IMR-90 (cell line): ENCODE measurements around the gene OR51S1. TPM values are rescaled to one million over a fixed set of nuclear protein-coding genes. Genes with fewer than 3 reads are reported as not detected.

Experiments used
- ATAC-seq: fragments of 200-7000 bp; cut with Tn5 transposase; 2 replicates; pipeline ENCODE4 v1.9.1; 2020; ENCODE audit warnings: low read depth, mild to moderate bottlenecking, moderate library complexity
- BruUV-seq: library from RNA; stranded (reverse); fragments of 400-500 nt; replicated peaks from 2 replicates; lab custom pipeline; 2021; lab: Mats Ljungman, UMichigan
- CTCF ChIA-PET: fragments of 300-600 bp; formaldehyde crosslinking; extraction: SDS; loops from one replicate; lab custom pipeline; 2021; ENCODE audit warnings: antibody characterized with exemption; lab: Yijun Ruan, JAX
- POLR2A ChIA-PET: fragments of 300-600 bp; sonication (Branson Sonifier 250); formaldehyde crosslinking; loops from one replicate; lab custom pipeline; 2022; ENCODE audit warnings: antibody characterized with exemption; ENCODE audit not compliant: unreplicated experiment; lab: Charles Lee
- DNase-seq: peaks from one replicate; pipeline ENCODE4 v3.0.0; 2013
- H2AFZ ChIP-seq: replicated peaks from 2 replicates; pipeline ENCODE3; 2013; ENCODE audit warnings: low read length, mild to moderate bottlenecking; ENCODE audit not compliant: poor library complexity
- H2AK5ac ChIP-seq: 2 replicates; pipeline ENCODE4 v1.6.1; 2013; ENCODE audit warnings: low read depth, low read length, inconsistent platforms
- H2AK9ac ChIP-seq: replicated peaks from 2 replicates; pipeline ENCODE3; 2013; ENCODE audit warnings: mild to moderate bottlenecking, low read depth, low read length, moderate library complexity; ENCODE audit not compliant: poor library complexity
- H2BK120ac ChIP-seq: 2 replicates; pipeline ENCODE4 v1.6.1; 2013; ENCODE audit warnings: low read depth, low read length, inconsistent platforms
- H2BK15ac ChIP-seq: 3 replicates; pipeline ENCODE4 v1.6.1; 2013; ENCODE audit warnings: low read depth, low read length, inconsistent platforms
- H2BK20ac ChIP-seq: 2 replicates; pipeline ENCODE4 v1.6.1; 2013; ENCODE audit warnings: low read depth, mild to moderate bottlenecking, inconsistent platforms, low read length, moderate library complexity
- H2BK5ac ChIP-seq: 2 replicates; pipeline ENCODE4 v1.6.1; 2013; ENCODE audit warnings: mild to moderate bottlenecking, low read depth, low read length, inconsistent platforms; ENCODE audit not compliant: poor library complexity, severe bottlenecking
- H3K14ac ChIP-seq: replicated peaks from 2 replicates; pipeline ENCODE4 v1.6.1; 2013; ENCODE audit warnings: low read depth, low read length, inconsistent platforms
- H3K18ac ChIP-seq: 2 replicates; pipeline ENCODE4 v1.6.1; 2013; ENCODE audit warnings: low read depth, low read length, control low read depth
- H3K23ac ChIP-seq: 2 replicates; pipeline ENCODE4 v1.6.1; 2013; ENCODE audit warnings: low read depth, low read length, inconsistent platforms
- H3K27ac ChIP-seq: 2 replicates; pipeline ENCODE4 v1.5.1; 2013; ENCODE audit warnings: mild to moderate bottlenecking, control low read depth, low read length; ENCODE audit not compliant: insufficient read depth
- H3K27me3 ChIP-seq: 2 replicates; pipeline ENCODE4 v1.6.1; 2013; ENCODE audit warnings: low read length; ENCODE audit not compliant: control insufficient read depth, insufficient read depth
- H3K36me3 ChIP-seq: 2 replicates; pipeline ENCODE4 v1.6.1; 2013; ENCODE audit warnings: low read length, mixed read lengths; ENCODE audit not compliant: control insufficient read depth, insufficient read depth
- H3K4ac ChIP-seq: 2 replicates; pipeline ENCODE4 v1.6.1; 2013; ENCODE audit warnings: low read depth, low read length, inconsistent platforms
- H3K4me1 ChIP-seq: 2 replicates; pipeline ENCODE4 v1.6.1; 2013; ENCODE audit warnings: low read length, mixed read lengths; ENCODE audit not compliant: control insufficient read depth, insufficient read depth
- H3K4me2 ChIP-seq: 2 replicates; pipeline ENCODE4 v1.6.1; 2013; ENCODE audit warnings: low read depth, mild to moderate bottlenecking, control low read depth, low read length, moderate library complexity
- H3K4me3 ChIP-seq: 2 replicates; pipeline ENCODE4 v1.5.1; 2013; ENCODE audit warnings: low read depth, mild to moderate bottlenecking, control low read depth, low read length, moderate library complexity; ENCODE audit not compliant: insufficient read depth
- H3K56ac ChIP-seq: 2 replicates; pipeline ENCODE4 v1.6.1; 2013; ENCODE audit warnings: low read length, inconsistent platforms; ENCODE audit not compliant: insufficient read depth; ENCODE audit errors: extremely low read depth
- H3K79me1 ChIP-seq, 2 experiments: 2 replicates each; pipeline ENCODE4 v1.6.1; 2013; ENCODE audit warnings: low read length in 2 of 2, inconsistent platforms in 1 of 2, low read depth in 1 of 2
- H3K9ac ChIP-seq: 2 replicates; pipeline ENCODE4 v1.6.1; 2013; ENCODE audit warnings: low read depth, low read length, control low read depth
- H3K9me1 ChIP-seq: 2 replicates; pipeline ENCODE4 v1.6.1; 2013; ENCODE audit warnings: low read length, inconsistent platforms; ENCODE audit not compliant: insufficient read depth
- H3K9me3 ChIP-seq: 2 replicates; pipeline ENCODE4 v1.6.1; 2013; ENCODE audit warnings: low read length; ENCODE audit not compliant: control insufficient read depth, insufficient read depth
- H4K20me1 ChIP-seq: 2 replicates; pipeline ENCODE4 v1.6.1; 2013; ENCODE audit warnings: low read length, inconsistent platforms; ENCODE audit not compliant: insufficient read depth
- H4K5ac ChIP-seq: 2 replicates; pipeline ENCODE4 v1.6.1; 2013; ENCODE audit warnings: mild to moderate bottlenecking, low read depth, low read length, control low read depth
- H4K8ac ChIP-seq, 2 experiments: 2 replicates each; pipeline ENCODE4 v1.6.1; 2013; ENCODE audit warnings: low read depth in 2 of 2, low read length in 2 of 2, control low read depth in 1 of 2, inconsistent platforms in 1 of 2
- H4K91ac ChIP-seq: 2 replicates; pipeline ENCODE4 v1.6.1; 2013; ENCODE audit warnings: low read depth, low read length, inconsistent platforms; ENCODE audit not compliant: insufficient read depth
- CEBPB ChIP-seq: IDR thresholded peaks from 2 replicates; pipeline ENCODE4 v1.6.1; 2012; ENCODE audit warnings: low read depth, low read length, improper control_type of control experiment
- NFE2L2 ChIP-seq: fragments of 150-350 bp; IDR thresholded peaks from 2 replicates; pipeline ENCODE4 v1.6.1; 2016; ENCODE audit warnings: low read depth, mild to moderate bottlenecking, low read length
- POLR2A ChIP-seq: IDR thresholded peaks from 2 replicates; pipeline ENCODE4 v1.6.1; 2012; ENCODE audit warnings: mild to moderate bottlenecking, low read depth, low read length
- WGBS, 2 experiments: methylation state at CpG; one replicate each; pipeline versions ENCODE4 v1.1.5 to v1.1.7; 2013; ENCODE audit warnings: missing lambda C conversion rate in 2 of 2; ENCODE audit not compliant: insufficient read length in 1 of 2; ENCODE audit errors: extremely low coverage in 2 of 2; 5-methylcytosine and 5-hydroxymethylcytosine counted together
- dilution Hi-C: fragments of 300-500 bp; cut with HindIII; formaldehyde crosslinking; loops from one replicate; pipeline ENCODE4 v1.14.3; 2018; ENCODE audit warnings: low sequenced_read_pairs; ENCODE audit not compliant: unreplicated experiment
- in situ Hi-C: fragments of 300-500 bp; cut with MboI; formaldehyde crosslinking; loops from 3 replicates; pipeline ENCODE4 v1.14.3; 2019; ENCODE audit warnings: low sequenced_read_pairs, inconsistent platforms, mixed read lengths
- intact Hi-C: fragments of 100-400 bp; cut with micrococcal nuclease; formaldehyde crosslinking; loops from 2 replicates; pipeline ENCODE4 v1.10.0; 2022
- polyA plus RNA-seq, 3 experiments: library from polyadenylated mRNA; depleted of rRNA; stranded (reverse); fragments of >200 nt; gene quantifications; 2 replicates each; pipeline ENCODE4 v1.2.3, GENCODE V29; 2012; ENCODE audit warnings: low replicate concordance in 1 of 3
- total RNA-seq: library from RNA; depleted of rRNA; stranded (reverse); fragments of >200 nt; gene quantifications from 2 replicates; pipeline ENCODE4 v1.2.3, GENCODE V29; 2012

OR51S1 gene
- total and polyA plus RNA-seq, 2 of the 4 experiments (the other 2 are of a cell fraction): not detected

DNA sequence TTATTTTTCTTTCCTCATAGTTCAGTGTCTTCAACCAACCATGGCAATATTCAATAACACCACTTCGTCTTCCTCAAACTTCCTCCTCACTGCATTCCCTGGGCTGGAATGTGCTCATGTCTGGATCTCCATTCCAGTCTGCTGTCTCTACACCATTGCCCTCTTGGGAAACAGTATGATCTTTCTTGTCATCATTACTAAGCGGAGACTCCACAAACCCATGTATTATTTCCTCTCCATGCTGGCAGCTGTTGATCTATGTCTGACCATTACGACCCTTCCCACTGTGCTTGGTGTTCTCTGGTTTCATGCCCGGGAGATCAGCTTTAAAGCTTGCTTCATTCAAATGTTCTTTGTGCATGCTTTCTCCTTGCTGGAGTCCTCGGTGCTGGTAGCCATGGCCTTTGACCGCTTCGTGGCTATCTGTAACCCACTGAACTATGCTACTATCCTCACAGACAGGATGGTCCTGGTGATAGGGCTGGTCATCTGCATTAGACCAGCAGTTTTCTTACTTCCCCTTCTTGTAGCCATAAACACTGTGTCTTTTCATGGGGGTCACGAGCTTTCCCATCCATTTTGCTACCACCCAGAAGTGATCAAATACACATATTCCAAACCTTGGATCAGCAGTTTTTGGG is 33.0 kb upstream of the OR51S1 start, which contains the start of gene OR51T1:
Gene OR51T1 (plus strand): TSS at position 41 of the 641 bp plus-strand sequence. CDS start 0 bp downstream, at position 41.
- Histone ChIP-seq H4K91ac (peak within 1 kb of the TSS; percentile 34; the same call in 1 of the 2 replicates), H3K56ac (no peak within 1 kb of the TSS), H3K4me2 (peak within 1 kb of the TSS; percentile 61; the same call in 1 of the 2 replicates), H3K4me3 (no peak within 1 kb of the TSS), H3K14ac (no peak within 1 kb of the TSS; the same call in 1 of the 2 replicates), H3K4me1 (peaks cover 2% of the 10 kb centered on the region; the same call in 1 of the 2 replicates), H3K4ac (peak within 1 kb of the TSS; percentile 41; the same call in 1 of the 2 replicates), H2BK15ac (no peak within 1 kb of the TSS), H2BK5ac (no peak within 1 kb of the TSS), H3K9ac (no peak within 1 kb of the TSS), H2BK20ac (peak within 1 kb of the TSS; percentile 66), H3K27me3 (no peaks in the 10 kb centered on the region), H2AFZ (peak within 1 kb of the TSS; percentile 82), H4K5ac (no peak within 1 kb of the TSS), H3K36me3 (no peaks in the 10 kb centered on the region), H3K79me1 (no peaks in the 10 kb centered on the region), H2AK5ac (peak within 1 kb of the TSS; percentile 39; the same call in 1 of the 2 replicates), H4K8ac (no peak within 1 kb of the TSS), H3K9me3 (no peaks in the 10 kb centered on the region), H3K9me1 (peaks cover 5% of the 10 kb centered on the region), H3K23ac (no peak within 1 kb of the TSS), H2BK120ac (peak within 1 kb of the TSS; percentile 61), H3K27ac (no peak within 1 kb of the TSS), H2AK9ac (no peak within 1 kb of the TSS), H4K20me1 (no peaks in the 10 kb centered on the region), H3K18ac (no peak within 1 kb of the TSS)
- CTCF ChIA-PET: no interaction called here
- in situ Hi-C loops (no loop called here), intact Hi-C loops (no loop called here), dilution Hi-C loops (no loop called here)
- peak; percentile 63; the same call in 1 of the 2 replicates for ATAC-seq
- POLR2A ChIA-PET: no interaction called here
- 62% methylated on average over 5 of the region's 8 CpGs; no CpG with 5 or more reads in 1 of the 2 experiments for WGBS, 2 experiments
- DNase-seq: peak; percentile 40
- no TSS peak for BruUV-seq
- TF ChIP-seq NFE2L2 (peak; percentile 18; the same call in 1 of the 2 replicates), POLR2A (no peak), CEBPB (peak; percentile 35; the same call in 1 of the 2 replicates)
